ENCODE data around the gene A4GNT. TPM values are rescaled to one million over a fixed set of nuclear protein-coding genes. Genes with fewer than 3 reads are reported as not detected.

A4GNT gene
- total and polyA plus RNA-seq, 8 donors: 0.21 to 0.53 (median 0.39) TPM; not detected in 2

GRCh38 chr3:138078901-138079344 is 53.3 kb downstream of the A4GNT start:
- H3K4me3 ChIP-seq: no peak overlapping the region
- ATAC-seq (peak; percentile 33), DNase-seq (no peak)
- no peaks in the 10 kb centered on the region for H3K9me3 ChIP-seq
- H3K27ac ChIP-seq: peak overlapping the region in 1 of 2 donors; percentile 7
- no peaks in the 10 kb centered on the region for H3K27me3 ChIP-seq
- intact Hi-C loops (cut with DNase I): no loop called here
- peaks cover 0 to 14% of the 10 kb centered on the region in 2 donors for H3K4me1 ChIP-seq
- H3K36me3 ChIP-seq: peaks cover 0 to 38% of the 10 kb centered on the region in 2 donors
- TF ChIP-seq CTCF (IDR thresholded peaks at IDR 0.05): no peak

DNA sequence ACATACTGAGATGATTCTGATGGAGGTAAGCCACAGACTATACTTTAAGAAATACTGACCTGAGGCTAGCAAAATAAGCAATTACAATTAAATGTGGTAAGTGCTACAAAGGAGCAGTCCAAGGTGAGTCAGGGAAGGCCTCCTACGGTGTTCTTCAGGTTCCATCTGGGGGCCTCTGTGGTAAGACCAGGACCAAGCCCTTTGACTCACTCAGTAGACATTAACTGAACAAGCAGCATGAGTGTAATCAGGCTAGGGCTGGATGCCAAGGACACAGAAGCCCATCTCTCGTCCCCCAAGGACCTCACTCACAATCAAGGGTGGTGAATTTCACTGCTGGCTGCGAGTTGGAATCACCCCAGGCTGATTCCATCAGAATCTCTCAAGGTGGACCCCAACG is 54.1 kb downstream of the A4GNT start:
- no peak overlapping the region for H3K4me3 ChIP-seq
- DNase-seq (no peak), ATAC-seq (no peak)
- H3K9me3 ChIP-seq: no peaks in the 10 kb centered on the region
- no peak for TF ChIP-seq CTCF (IDR thresholded peaks at IDR 0.05)
- peaks cover 0 to 29% of the 10 kb centered on the region in 2 donors for H3K36me3 ChIP-seq
- H3K27me3 ChIP-seq: no peaks in the 10 kb centered on the region
- peaks cover 0 to 14% of the 10 kb centered on the region in 2 donors for H3K4me1 ChIP-seq
- H3K27ac ChIP-seq: no peak overlapping the region
- intact Hi-C loops (cut with DNase I): no loop called here

Other genes with a start within 250 kb of the A4GNT start
- 100 to 1,000 TPM in 1 of 2 donors, 10 to 100 TPM in 1; 66.8 to 354 TPM for gene CLDN18, start 122.2 kb downstream of the A4GNT start, total RNA-seq
- gene CLDN18, start 122.2 kb downstream of the A4GNT start, polyA plus RNA-seq (ENCODE audit: insufficient read length in 6 of 6): 100 to 1,000 TPM in 1 of 6 donors, 10 to 100 TPM in 5; 53.1 to 140 (median 63.5) TPM
- gene DZIP1L, start 16.8 kb downstream of the A4GNT start, total RNA-seq: 10 to 100 TPM; 14.0 to 16.6 TPM
- gene DZIP1L, start 16.8 kb downstream of the A4GNT start, polyA plus RNA-seq (ENCODE audit: insufficient read length in 6 of 6): 10 to 100 TPM; 17.9 to 24.2 (median 21.6) TPM
- gene DBR1, start 42.5 kb upstream of the A4GNT start, total RNA-seq: 10 to 100 TPM; 16.7 to 17.7 TPM
- 10 to 100 TPM; 17.4 to 21.5 (median 21.0) TPM for gene DBR1, start 42.5 kb upstream of the A4GNT start, polyA plus RNA-seq (ENCODE audit: insufficient read length in 6 of 6)
- 10 to 100 TPM; 37.1 to 50.6 TPM for gene ARMC8, start 54.9 kb upstream of the A4GNT start, total RNA-seq
- gene ARMC8, start 54.9 kb upstream of the A4GNT start, polyA plus RNA-seq (ENCODE audit: insufficient read length in 6 of 6): 10 to 100 TPM; 46.5 to 56.4 (median 51.0) TPM
- gene NME9, start 197.5 kb upstream of the A4GNT start, total RNA-seq: 1 to 10 TPM in 1 of 2 donors, not detected in 1; 1.8 TPM
- gene NME9, start 197.5 kb upstream of the A4GNT start, polyA plus RNA-seq (ENCODE audit: insufficient read length in 6 of 6): 1 to 10 TPM; 2.8 to 5.9 (median 4.0) TPM
- 10 to 100 TPM; 41.0 to 48.0 TPM for gene MRAS, start 216.2 kb upstream of the A4GNT start, total RNA-seq
- gene MRAS, start 216.2 kb upstream of the A4GNT start, polyA plus RNA-seq (ENCODE audit: insufficient read length in 6 of 6): 10 to 100 TPM; 18.1 to 28.4 (median 19.2) TPM

All from left lung (tissue), 10 donors.